Measurements from ENCODE around the gene PRKAR1B.

Gene PRKAR1B
- 7.0 to 53.8 (median 15.9) reads per million in 9 experiments for total RNA-seq

DNA sequence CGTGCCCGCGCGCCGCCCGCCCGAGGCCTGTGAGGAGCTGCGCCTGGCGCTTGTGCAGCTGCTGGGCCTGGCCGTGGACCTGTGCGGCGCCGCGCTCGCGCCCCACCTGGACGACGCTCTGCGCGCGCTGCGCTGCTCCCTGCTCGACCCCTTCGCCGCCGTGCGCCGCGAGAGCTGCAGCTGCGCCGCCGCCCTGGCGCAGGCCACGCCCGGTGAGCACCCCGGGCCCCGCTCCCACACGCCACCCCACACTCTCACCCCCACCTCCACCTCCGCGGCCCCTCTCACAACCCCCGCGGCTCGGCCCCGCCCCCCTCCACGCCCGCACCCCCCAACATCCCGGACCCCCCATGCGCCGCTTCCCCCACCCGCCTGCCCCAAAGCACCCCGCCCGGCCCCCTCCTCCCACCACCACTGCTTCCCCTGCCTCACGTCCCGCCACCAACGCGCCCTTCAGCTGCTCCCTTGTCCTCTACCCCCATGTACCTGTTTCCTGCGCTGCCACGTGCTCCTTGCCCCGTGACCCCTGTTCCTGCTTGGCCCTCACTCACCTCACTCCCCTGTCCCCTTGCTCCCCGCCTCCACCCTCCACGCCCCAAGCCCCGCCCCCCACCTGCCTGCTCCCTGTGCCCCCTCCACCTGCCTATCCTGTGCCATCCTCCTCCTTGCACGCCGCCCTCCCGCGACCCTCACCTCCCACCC lies at the start of gene PRKAR1B:
Gene PRKAR1B (minus strand): TSS at position 178 of the 702 bp plus-strand sequence. CDS start 15,776 bp downstream, outside the sequence.
- Mint-ChIP-seq H3K4me1 (ENCODE audit: low read depth in 2 of 2) (peaks cover 15 to 16% of the 10 kb centered on the region in 2 donors), H3K9me3 (no peaks in the 10 kb centered on the region), H3K4me3 (peak within 1 kb of the TSS; percentile 84 to 86), H3K36me3 (ENCODE audit: insufficient read depth) (no peaks in the 10 kb centered on the region), H3K27me3 (no peaks in the 10 kb centered on the region), H3K27ac (peak within 1 kb of the TSS; percentile 24 to 38)
- ATAC-seq (replicated peaks) (peak; percentile 31), DNase-seq (no peak)

DNA sequence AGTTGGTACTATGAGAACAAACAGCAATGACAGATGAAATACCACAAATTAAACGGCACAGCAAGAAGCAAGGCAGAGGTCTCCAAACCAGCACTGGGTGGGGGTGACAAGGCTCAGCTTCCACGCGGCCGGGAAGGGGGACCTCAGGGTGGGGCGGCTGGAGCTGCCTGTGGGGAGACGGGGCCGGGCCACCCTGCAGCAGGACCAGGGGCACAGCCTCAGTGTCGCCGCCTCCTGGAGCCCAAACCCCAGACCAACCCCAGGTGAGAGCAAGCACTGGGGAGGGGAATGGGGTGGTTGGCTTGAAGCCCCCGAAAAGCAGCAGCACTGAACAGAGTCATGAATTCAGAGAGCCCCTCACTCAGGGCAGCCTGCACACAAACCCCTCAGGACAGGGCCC lies 49.3 kb upstream of the PRKAR1B start:
- Mint-ChIP-seq H3K27me3 (no peaks in the 10 kb centered on the region), H3K4me3 (no peak overlapping the region), H3K36me3 (ENCODE audit: insufficient read depth) (peaks cover 10% of the 10 kb centered on the region), H3K4me1 (ENCODE audit: low read depth in 2 of 2) (no peaks in the 10 kb centered on the region), H3K27ac (no peak overlapping the region), H3K9me3 (no peaks in the 10 kb centered on the region)
- DNase-seq (no peak), ATAC-seq (replicated peaks) (no peak)

- no peaks in the 10 kb centered on the region for H3K4me1 Mint-ChIP-seq (ENCODE audit: low read depth in 2 of 2)
- DNase-seq (peak; percentile 52 to 70 (median 55)), ATAC-seq (replicated peaks) (peak; percentile 88)
- peaks cover 3% of the 10 kb centered on the region for H3K36me3 Mint-ChIP-seq (ENCODE audit: insufficient read depth)
- H3K27me3 Mint-ChIP-seq = no peaks in the 10 kb centered on the region
- no peak overlapping the region for H3K27ac Mint-ChIP-seq
- H3K9me3 Mint-ChIP-seq = no peaks in the 10 kb centered on the region
- no peak overlapping the region for H3K4me3 Mint-ChIP-seq
Observed at GRCh38 chr7:774161-775109, 47.4 kb upstream of the PRKAR1B start.

DNA sequence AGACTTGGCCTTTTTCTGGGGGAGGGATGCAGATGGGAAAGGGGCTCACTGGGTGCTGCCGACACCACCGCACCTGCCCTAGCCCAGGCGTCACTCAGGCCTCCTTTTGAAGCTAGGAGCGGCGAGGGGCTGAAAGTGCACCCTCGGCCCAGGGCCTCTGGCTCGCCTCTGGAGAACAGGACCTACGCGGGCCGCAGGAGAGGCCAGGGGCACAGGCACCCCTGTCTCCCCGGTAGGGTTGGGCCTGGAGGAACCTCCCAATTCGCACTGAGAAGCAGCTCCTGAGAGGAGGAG lies 46.5 kb upstream of the PRKAR1B start:
- DNase-seq = no peak
- no peak overlapping the region for H3K27ac Mint-ChIP-seq
- no peaks in the 10 kb centered on the region for H3K4me1 Mint-ChIP-seq (ENCODE audit: low read depth in 2 of 2)
- no peaks in the 10 kb centered on the region for H3K9me3 Mint-ChIP-seq
- H3K27me3 Mint-ChIP-seq = no peaks in the 10 kb centered on the region
- ATAC-seq (replicated peaks) = no peak
- H3K4me3 Mint-ChIP-seq = no peak overlapping the region
- peaks cover 8% of the 10 kb centered on the region for H3K36me3 Mint-ChIP-seq (ENCODE audit: insufficient read depth)

GRCh38 chr7:772861-773621 lies 46.0 kb upstream of the PRKAR1B start:
- peaks cover 8% of the 10 kb centered on the region for H3K36me3 Mint-ChIP-seq (ENCODE audit: insufficient read depth)
- H3K4me3 Mint-ChIP-seq = no peak overlapping the region
- no peaks in the 10 kb centered on the region for H3K9me3 Mint-ChIP-seq
- no peak for DNase-seq
- no peak for ATAC-seq (replicated peaks)
- no peaks in the 10 kb centered on the region for H3K4me1 Mint-ChIP-seq (ENCODE audit: low read depth in 2 of 2)
- H3K27me3 Mint-ChIP-seq = no peaks in the 10 kb centered on the region
- no peak overlapping the region for H3K27ac Mint-ChIP-seq

- Mint-ChIP-seq H3K4me1 (ENCODE audit: low read depth in 2 of 2) (no peaks in the 10 kb centered on the region), H3K9me3 (no peaks in the 10 kb centered on the region), H3K4me3 (no peak overlapping the region), H3K36me3 (ENCODE audit: insufficient read depth) (peaks cover 8% of the 10 kb centered on the region), H3K27ac (no peak overlapping the region), H3K27me3 (no peaks in the 10 kb centered on the region)
- DNase-seq (no peak), ATAC-seq (replicated peaks) (no peak)
Observed at GRCh38 chr7:772392-772791, 45.3 kb upstream of the PRKAR1B start.

DNA sequence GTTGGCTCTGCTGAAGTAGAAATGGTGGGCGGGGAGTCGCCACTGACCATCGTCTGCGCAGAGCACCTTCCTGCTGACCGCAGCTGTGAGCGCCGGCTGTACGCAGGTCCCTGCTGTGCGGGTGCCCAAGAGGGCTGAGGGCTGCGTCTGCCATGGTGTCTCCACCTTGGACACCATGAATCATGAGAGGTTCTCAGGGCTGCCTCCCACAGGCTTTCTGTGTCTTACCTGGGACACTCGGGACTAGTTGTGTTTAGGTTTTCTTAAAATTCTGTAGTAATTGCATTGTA lies 44.9 kb upstream of the PRKAR1B start:
- H3K27me3 Mint-ChIP-seq = no peaks in the 10 kb centered on the region
- no peaks in the 10 kb centered on the region for H3K4me1 Mint-ChIP-seq (ENCODE audit: low read depth in 2 of 2)
- no peak for DNase-seq
- peaks cover 8% of the 10 kb centered on the region for H3K36me3 Mint-ChIP-seq (ENCODE audit: insufficient read depth)
- no peak for ATAC-seq (replicated peaks)
- H3K4me3 Mint-ChIP-seq = no peak overlapping the region
- H3K9me3 Mint-ChIP-seq = no peaks in the 10 kb centered on the region
- no peak overlapping the region for H3K27ac Mint-ChIP-seq

- H3K9me3 Mint-ChIP-seq = no peaks in the 10 kb centered on the region
- no peaks in the 10 kb centered on the region for H3K4me1 Mint-ChIP-seq (ENCODE audit: low read depth in 2 of 2)
- no peak for ATAC-seq (replicated peaks)
- no peak overlapping the region for H3K4me3 Mint-ChIP-seq
- peaks cover 8% of the 10 kb centered on the region for H3K36me3 Mint-ChIP-seq (ENCODE audit: insufficient read depth)
- H3K27ac Mint-ChIP-seq = no peak overlapping the region
- no peak for DNase-seq
- no peaks in the 10 kb centered on the region for H3K27me3 Mint-ChIP-seq
Observed at GRCh38 chr7:771234-772004, 44.3 kb upstream of the PRKAR1B start.

GRCh38 chr7:770741-771166 lies 43.7 kb upstream of the PRKAR1B start:
- DNase-seq (no peak), ATAC-seq (replicated peaks) (no peak)
- Mint-ChIP-seq H3K27me3 (no peaks in the 10 kb centered on the region), H3K36me3 (ENCODE audit: insufficient read depth) (peaks cover 10% of the 10 kb centered on the region), H3K9me3 (no peaks in the 10 kb centered on the region), H3K27ac (no peak overlapping the region), H3K4me3 (no peak overlapping the region), H3K4me1 (ENCODE audit: low read depth in 2 of 2) (no peaks in the 10 kb centered on the region)

DNA sequence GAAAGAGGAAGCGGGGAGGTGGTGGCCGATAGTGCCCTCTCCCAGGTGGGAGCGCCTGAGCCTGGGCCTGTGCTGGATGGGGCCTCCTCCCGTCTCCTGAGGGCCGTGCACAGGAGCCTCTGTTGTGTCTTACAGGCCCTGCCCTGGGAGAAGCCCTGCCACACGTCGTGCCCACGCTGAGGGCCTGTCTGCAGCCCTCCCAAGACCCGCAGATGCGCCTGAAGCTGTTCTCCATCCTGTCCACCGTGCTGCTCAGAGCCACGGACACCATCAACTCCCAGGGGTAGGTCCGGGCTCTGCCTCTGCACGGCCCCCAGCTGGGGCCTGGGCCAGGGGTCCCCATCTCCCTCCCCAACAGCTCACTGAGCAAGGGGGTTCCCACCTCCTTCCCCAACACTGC lies 43.3 kb upstream of the PRKAR1B start:
- Mint-ChIP-seq H3K27ac (no peak overlapping the region), H3K9me3 (no peaks in the 10 kb centered on the region), H3K4me3 (no peak overlapping the region), H3K36me3 (ENCODE audit: insufficient read depth) (peaks cover 14% of the 10 kb centered on the region), H3K27me3 (no peaks in the 10 kb centered on the region), H3K4me1 (ENCODE audit: low read depth in 2 of 2) (no peaks in the 10 kb centered on the region)
- DNase-seq (no peak), ATAC-seq (replicated peaks) (no peak)

DNA sequence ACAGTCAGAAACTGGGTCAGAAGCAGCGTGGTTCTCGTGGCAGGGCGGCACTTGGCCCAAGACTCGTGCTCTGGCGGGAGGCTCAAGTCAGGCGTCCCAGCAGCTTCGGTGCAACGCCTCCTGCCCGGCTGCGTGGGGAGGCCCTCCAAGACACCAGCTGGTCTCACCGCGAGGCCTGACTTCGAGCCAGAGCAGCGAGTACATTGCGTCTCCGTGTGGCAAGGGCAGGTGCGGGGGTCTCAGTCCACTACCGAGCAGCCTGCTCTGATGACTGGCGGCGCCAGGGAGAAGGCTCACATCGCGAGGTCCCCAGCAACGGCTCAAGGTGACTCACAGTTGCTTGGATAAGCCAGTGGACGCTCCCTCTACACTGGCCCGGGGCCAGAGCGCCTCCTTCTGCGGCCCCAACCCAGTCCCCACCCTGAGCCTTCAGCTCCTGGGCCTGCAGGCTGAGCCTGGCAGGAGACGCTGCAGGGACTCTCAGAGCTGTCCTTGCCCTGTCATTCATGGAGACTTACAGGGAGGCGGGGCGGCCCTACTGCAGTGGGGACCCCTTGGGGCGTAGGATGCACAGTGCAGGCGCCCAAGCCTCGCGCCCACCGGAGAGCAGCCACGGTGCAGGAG lies 41.9 kb upstream of the PRKAR1B start:
- Mint-ChIP-seq H3K27ac (no peak overlapping the region), H3K4me3 (no peak overlapping the region), H3K9me3 (no peaks in the 10 kb centered on the region), H3K27me3 (no peaks in the 10 kb centered on the region), H3K4me1 (ENCODE audit: low read depth in 2 of 2) (no peaks in the 10 kb centered on the region), H3K36me3 (ENCODE audit: insufficient read depth) (peaks cover 14% of the 10 kb centered on the region)
- DNase-seq (no peak), ATAC-seq (replicated peaks) (no peak)

- Mint-ChIP-seq H3K27ac (no peak overlapping the region), H3K27me3 (no peaks in the 10 kb centered on the region), H3K4me3 (no peak overlapping the region), H3K36me3 (ENCODE audit: insufficient read depth) (peaks cover 14% of the 10 kb centered on the region), H3K4me1 (ENCODE audit: low read depth in 2 of 2) (no peaks in the 10 kb centered on the region), H3K9me3 (no peaks in the 10 kb centered on the region)
- no peak for ATAC-seq (replicated peaks)
- DNase-seq = no peak
Observed at GRCh38 chr7:767941-768731, 41.1 kb upstream of the PRKAR1B start.

All from effector memory CD8-positive, alpha-beta T cell (primary cell).